PFSK-1 (cell line): ENCODE data around the gene MAST2.

ENCODE experiments used
- FOXP2 ChIP-seq: optimal IDR thresholded peaks from 2 replicates; pipeline ENCODE3; 2011; ENCODE audit warnings: borderline replicate concordance, control low read depth, inconsistent platforms; ENCODE audit not compliant: insufficient read depth; ENCODE audit errors: extremely low read length, extremely low read depth
- POLR2AphosphoS5 ChIP-seq: IDR thresholded peaks from 2 replicates; pipeline ENCODE4 v1.6.1; 2012; ENCODE audit warnings: low read depth, mild to moderate bottlenecking, control low read depth, low read length, moderate library complexity
- SIN3A ChIP-seq: IDR thresholded peaks from 2 replicates; pipeline ENCODE4 v1.6.1; 2012; ENCODE audit warnings: mild to moderate bottlenecking, low read length, moderate library complexity, borderline replicate concordance; ENCODE audit not compliant: insufficient read depth
- TAF1 ChIP-seq: IDR thresholded peaks from 2 replicates; pipeline ENCODE4 v1.6.1; 2012; ENCODE audit warnings: low read length, control low read depth, borderline replicate concordance; ENCODE audit not compliant: insufficient read depth
- TF ChIP-seq, protein P1 (sequence below), 2 experiments: IDR thresholded peaks; 2 replicates each; pipeline versions ENCODE4 v1.6.1 to v1.8.0; 2011 to 2012; ENCODE audit warnings: low read depth in 2 of 2, low read length in 2 of 2, control low read depth in 1 of 2, inconsistent platforms in 1 of 2, mild to moderate bottlenecking in 1 of 2, moderate library complexity in 1 of 2; ENCODE audit not compliant: insufficient read depth in 1 of 2

DNA sequence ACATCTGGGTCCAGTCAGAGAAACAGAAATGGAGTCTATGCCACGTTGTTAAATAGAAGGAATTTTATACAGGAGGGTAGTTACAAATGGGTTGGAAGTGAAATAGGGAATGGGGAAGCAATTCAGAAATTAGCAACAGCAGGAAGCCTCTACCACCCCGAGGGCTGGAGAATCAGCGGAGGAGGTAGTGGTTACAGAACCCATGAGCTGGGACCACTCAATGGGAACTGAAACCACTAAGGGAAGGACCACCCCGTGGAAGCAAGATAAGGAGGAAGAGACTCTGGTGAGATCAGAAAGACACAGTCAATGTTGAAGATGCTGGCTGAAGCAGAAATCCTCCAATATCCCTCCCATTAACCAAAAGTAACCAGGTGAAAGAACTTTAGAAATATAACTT lies 15.5 kb upstream of the MAST2 start:
- TF ChIP-seq POLR2AphosphoS5 = no peak
- TF ChIP-seq TAF1 = no peak
- no peak for TF ChIP-seq SIN3A
- no peak for TF ChIP-seq FOXP2
- TF ChIP-seq, protein P1, sequence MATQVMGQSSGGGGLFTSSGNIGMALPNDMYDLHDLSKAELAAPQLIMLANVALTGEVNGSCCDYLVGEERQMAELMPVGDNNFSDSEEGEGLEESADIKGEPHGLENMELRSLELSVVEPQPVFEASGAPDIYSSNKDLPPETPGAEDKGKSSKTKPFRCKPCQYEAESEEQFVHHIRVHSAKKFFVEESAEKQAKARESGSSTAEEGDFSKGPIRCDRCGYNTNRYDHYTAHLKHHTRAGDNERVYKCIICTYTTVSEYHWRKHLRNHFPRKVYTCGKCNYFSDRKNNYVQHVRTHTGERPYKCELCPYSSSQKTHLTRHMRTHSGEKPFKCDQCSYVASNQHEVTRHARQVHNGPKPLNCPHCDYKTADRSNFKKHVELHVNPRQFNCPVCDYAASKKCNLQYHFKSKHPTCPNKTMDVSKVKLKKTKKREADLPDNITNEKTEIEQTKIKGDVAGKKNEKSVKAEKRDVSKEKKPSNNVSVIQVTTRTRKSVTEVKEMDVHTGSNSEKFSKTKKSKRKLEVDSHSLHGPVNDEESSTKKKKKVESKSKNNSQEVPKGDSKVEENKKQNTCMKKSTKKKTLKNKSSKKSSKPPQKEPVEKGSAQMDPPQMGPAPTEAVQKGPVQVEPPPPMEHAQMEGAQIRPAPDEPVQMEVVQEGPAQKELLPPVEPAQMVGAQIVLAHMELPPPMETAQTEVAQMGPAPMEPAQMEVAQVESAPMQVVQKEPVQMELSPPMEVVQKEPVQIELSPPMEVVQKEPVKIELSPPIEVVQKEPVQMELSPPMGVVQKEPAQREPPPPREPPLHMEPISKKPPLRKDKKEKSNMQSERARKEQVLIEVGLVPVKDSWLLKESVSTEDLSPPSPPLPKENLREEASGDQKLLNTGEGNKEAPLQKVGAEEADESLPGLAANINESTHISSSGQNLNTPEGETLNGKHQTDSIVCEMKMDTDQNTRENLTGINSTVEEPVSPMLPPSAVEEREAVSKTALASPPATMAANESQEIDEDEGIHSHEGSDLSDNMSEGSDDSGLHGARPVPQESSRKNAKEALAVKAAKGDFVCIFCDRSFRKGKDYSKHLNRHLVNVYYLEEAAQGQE (IDR thresholded peaks at IDR 0.05; ENCODE audit: insufficient read depth in 1 of 2, low read depth in 2 of 2, low read length in 2 of 2) = no peak
